ENCODE results near the gene YKT6.

The YKT6 gene

GRCh38 chr7:44184873-44185446 is 15.8 kb upstream of the YKT6 start (continued):
- TF ChIP-seq CSDC2 (CRISPR knock-in tag; IDR thresholded peaks at IDR 0.05) (no peak), TOX (CRISPR knock-in tag; IDR thresholded peaks at IDR 0.05; ENCODE audit: borderline replicate concordance) (no peak), RARB (CRISPR knock-in tag; IDR thresholded peaks at IDR 0.05) (no peak), ISL1 (CRISPR knock-in tag; IDR thresholded peaks at IDR 0.05) (no peak)

- no peak for TF ChIP-seq POU6F1 (CRISPR knock-in tag; IDR thresholded peaks at IDR 0.05; ENCODE audit: borderline replicate concordance, low read depth)
- TF ChIP-seq OSR1 (CRISPR knock-in tag; IDR thresholded peaks at IDR 0.05), result no peak
- TF ChIP-seq ZC3H10 (CRISPR knock-in tag; IDR thresholded peaks at IDR 0.05), result no peak
- no peak for TF ChIP-seq TCF4 (CRISPR knock-in tag; IDR thresholded peaks at IDR 0.05; ENCODE audit: borderline replicate concordance)
- TF ChIP-seq CSDC2 (CRISPR knock-in tag; IDR thresholded peaks at IDR 0.05), result no peak
- TF ChIP-seq TSHZ2 (CRISPR knock-in tag; IDR thresholded peaks at IDR 0.05), result no peak
- TF ChIP-seq ESRRG (CRISPR knock-in tag; IDR thresholded peaks at IDR 0.05), result no peak
- TF ChIP-seq ARNTL (CRISPR knock-in tag; IDR thresholded peaks at IDR 0.05; ENCODE audit: borderline replicate concordance, low read depth), result no peak
- no peak for TF ChIP-seq ZNF565 (CRISPR knock-in tag; conservative IDR thresholded peaks at IDR 0.05; ENCODE audit: low read depth)
- no peak for TF ChIP-seq TOX (CRISPR knock-in tag; IDR thresholded peaks at IDR 0.05; ENCODE audit: borderline replicate concordance)
- TF ChIP-seq SNAI2 (CRISPR knock-in tag; IDR thresholded peaks at IDR 0.05), result no peak
- no peak for TF ChIP-seq GLIS3 (CRISPR knock-in tag; IDR thresholded peaks at IDR 0.05)
- TF ChIP-seq RARB (CRISPR knock-in tag; IDR thresholded peaks at IDR 0.05), result no peak
- ATAC-seq, result no peak
Observed at GRCh38 chr7:44185729-44186128, 15.0 kb upstream of the YKT6 start.

- no peak for TF ChIP-seq ZNF8 (CRISPR knock-in tag; IDR thresholded peaks at IDR 0.05)
- TF ChIP-seq CSDC2 (CRISPR knock-in tag; IDR thresholded peaks at IDR 0.05), result no peak
- no peak for TF ChIP-seq POU6F1 (CRISPR knock-in tag; IDR thresholded peaks at IDR 0.05; ENCODE audit: borderline replicate concordance, low read depth)
- no peak for TF ChIP-seq TOX (CRISPR knock-in tag; IDR thresholded peaks at IDR 0.05; ENCODE audit: borderline replicate concordance)
- TF ChIP-seq SNAI2 (CRISPR knock-in tag; IDR thresholded peaks at IDR 0.05), result no peak
- TF ChIP-seq ISL1 (CRISPR knock-in tag; IDR thresholded peaks at IDR 0.05), result no peak
- TF ChIP-seq TCF4 (CRISPR knock-in tag; IDR thresholded peaks at IDR 0.05; ENCODE audit: borderline replicate concordance), result no peak
- TF ChIP-seq ZNF565 (CRISPR knock-in tag; conservative IDR thresholded peaks at IDR 0.05; ENCODE audit: low read depth), result no peak
- no peak for TF ChIP-seq TSHZ2 (CRISPR knock-in tag; IDR thresholded peaks at IDR 0.05)
- TF ChIP-seq GLIS3 (CRISPR knock-in tag; IDR thresholded peaks at IDR 0.05), result no peak
- no peak for TF ChIP-seq CREB5 (CRISPR knock-in tag; IDR thresholded peaks at IDR 0.05; ENCODE audit: low read depth)
- TF ChIP-seq ARNTL (CRISPR knock-in tag; IDR thresholded peaks at IDR 0.05; ENCODE audit: borderline replicate concordance, low read depth), result no peak
- no peak for TF ChIP-seq RARB (CRISPR knock-in tag; IDR thresholded peaks at IDR 0.05)
- TF ChIP-seq ZNF70 (CRISPR knock-in tag; IDR thresholded peaks at IDR 0.05), result no peak
- TF ChIP-seq ZFP3 (CRISPR knock-in tag; IDR thresholded peaks at IDR 0.05), result no peak
- TF ChIP-seq ZC3H10 (CRISPR knock-in tag; IDR thresholded peaks at IDR 0.05), result no peak
- no peak for TF ChIP-seq CSRNP3 (CRISPR knock-in tag; IDR thresholded peaks at IDR 0.05)
- no peak for TF ChIP-seq OSR1 (CRISPR knock-in tag; IDR thresholded peaks at IDR 0.05)
- no peak for TF ChIP-seq BACH2 (CRISPR knock-in tag; IDR thresholded peaks at IDR 0.05; ENCODE audit: borderline replicate concordance)
- no peak for TF ChIP-seq PATZ1 (CRISPR knock-in tag; IDR thresholded peaks at IDR 0.05; ENCODE audit: borderline replicate concordance)
- no peak for ATAC-seq
Observed at GRCh38 chr7:44186736-44187135, 14.0 kb upstream of the YKT6 start.

Measured in SK-N-SH treated with all-trans-retinoic acid at 6 μM for 48 hours (cell line).